ENCODE data around the gene TSPYL2. TPM values are rescaled to one million over a fixed set of nuclear protein-coding genes. Genes with fewer than 3 reads are reported as not detected.

Gene TSPYL2
- total RNA-seq, 4 donors from 2014 or later: 15.7 to 41.6 (median 23.1) TPM

- TF ChIP-seq POLR2AphosphoS5 (IDR thresholded peaks at IDR 0.05) (peak in 1 of 3 donors; percentile 12), POLR2A (IDR thresholded peaks at IDR 0.05) (no peak), EP300 (IDR thresholded peaks at IDR 0.05; ENCODE audit: low read depth) (peak; percentile 49), CTCF (IDR thresholded peaks at IDR 0.05) (no peak)
- Histone ChIP-seq H3K36me3 (no peaks in the 10 kb centered on the region), H3K4me1 (peaks cover 0 to 20% (median 5%) of the 10 kb centered on the region in 4 donors), H3K9me3 (no peaks in the 10 kb centered on the region), H3K4me3 (peak overlapping the region in 1 of 4 donors; percentile 16), H3K27me3 (no peaks in the 10 kb centered on the region), H3K27ac (peak overlapping the region; percentile 72 to 89 (median 80))
- peak; percentile 48 for DNase-seq
- 33 to 58% methylated on average over 1 to 6 of the region's 6 CpGs for WGBS, 2 donors (ENCODE audit: low coverage in 1 of 2)
- intact Hi-C loops (cut with DNase I; ENCODE audit: low total_unique reads): no loop called here
- in situ Hi-C loops (cut with MboI; ENCODE audit: low pct_ligation_motif_present in 1 of 4, low pct_unique_long_range_greater_than_20kb in 1 of 4, low sequenced_read_pairs in 3 of 4): no loop called here
Measured at GRCh38 chrX:53086464-53086863, 4.3 kb downstream of the TSPYL2 start.

- DNase-seq: no peak
- WGBS, 2 donors (ENCODE audit: low coverage in 1 of 2): 64% methylated on average over 3 of the region's 3 CpGs; no CpG with 5 or more reads in 1 of the 2 donors
- Histone ChIP-seq H3K4me3 (peak overlapping the region in 1 of 4 donors; percentile 16), H3K27ac (peak overlapping the region; percentile 72 to 89 (median 80)), H3K36me3 (no peaks in the 10 kb centered on the region), H3K27me3 (no peaks in the 10 kb centered on the region), H3K9me3 (no peaks in the 10 kb centered on the region), H3K4me1 (peaks cover 0 to 20% (median 5%) of the 10 kb centered on the region in 4 donors)
- intact Hi-C loops (cut with DNase I; ENCODE audit: low total_unique reads) (no loop called here), in situ Hi-C loops (cut with MboI; ENCODE audit: low pct_ligation_motif_present in 1 of 4, low pct_unique_long_range_greater_than_20kb in 1 of 4, low sequenced_read_pairs in 3 of 4) (no loop called here)
- TF ChIP-seq POLR2AphosphoS5 (IDR thresholded peaks at IDR 0.05) (no peak), POLR2A (IDR thresholded peaks at IDR 0.05) (no peak), CTCF (IDR thresholded peaks at IDR 0.05) (no peak), EP300 (IDR thresholded peaks at IDR 0.05; ENCODE audit: low read depth) (no peak)
Measured at GRCh38 chrX:53087388-53087831, 5.2 kb downstream of the TSPYL2 start.

- peak; percentile 19 for TF ChIP-seq POLR2A (IDR thresholded peaks at IDR 0.05)
- TF ChIP-seq POLR2AphosphoS5 (IDR thresholded peaks at IDR 0.05): peak in 2 of 3 donors; percentile 35 to 58
- no peak for TF ChIP-seq CTCF (IDR thresholded peaks at IDR 0.05)
- TF ChIP-seq EP300 (IDR thresholded peaks at IDR 0.05; ENCODE audit: low read depth): no peak
- in situ Hi-C loops (cut with MboI; ENCODE audit: low pct_ligation_motif_present in 1 of 4, low pct_unique_long_range_greater_than_20kb in 1 of 4, low sequenced_read_pairs in 3 of 4) (no loop called here), intact Hi-C loops (cut with DNase I; ENCODE audit: low total_unique reads) (no loop called here)
- H3K4me3 ChIP-seq: peak overlapping the region in 3 of 4 donors; percentile 27 to 49 (median 29)
- no peaks in the 10 kb centered on the region for H3K27me3 ChIP-seq
- peaks cover 3 to 20% (median 6%) of the 10 kb centered on the region in 4 donors for H3K4me1 ChIP-seq
- H3K27ac ChIP-seq: peak overlapping the region; percentile 72 to 89 (median 80)
- H3K36me3 ChIP-seq: no peaks in the 10 kb centered on the region
- 57% methylated on average over 51 of the region's 51 CpGs; no CpG with 5 or more reads in 1 of the 2 donors for WGBS, 2 donors (ENCODE audit: low coverage in 1 of 2)
- no peaks in the 10 kb centered on the region for H3K9me3 ChIP-seq
- DNase-seq: peak; percentile 84
Measured at GRCh38 chrX:53088136-53088974, 6.2 kb downstream of the TSPYL2 start.

GRCh38 chrX:53089224-53089842, 7.2 kb downstream of the TSPYL2 start:
- peaks cover 3 to 20% (median 7%) of the 10 kb centered on the region in 4 donors for H3K4me1 ChIP-seq
- intact Hi-C loops (cut with DNase I; ENCODE audit: low total_unique reads) (no loop called here), in situ Hi-C loops (cut with MboI; ENCODE audit: low pct_ligation_motif_present in 1 of 4, low pct_unique_long_range_greater_than_20kb in 1 of 4, low sequenced_read_pairs in 3 of 4) (no loop called here)
- peak; percentile 65 for DNase-seq
- no peaks in the 10 kb centered on the region for H3K9me3 ChIP-seq
- no peaks in the 10 kb centered on the region for H3K36me3 ChIP-seq
- peak overlapping the region in 3 of 4 donors; percentile 27 to 49 (median 29) for H3K4me3 ChIP-seq
- WGBS, 2 donors (ENCODE audit: low coverage in 1 of 2): 0 to 15% methylated on average over 2 to 11 of the region's 11 CpGs
- H3K27ac ChIP-seq: peak overlapping the region; percentile 72 to 89 (median 80)
- no peaks in the 10 kb centered on the region for H3K27me3 ChIP-seq
- TF ChIP-seq POLR2AphosphoS5 (IDR thresholded peaks at IDR 0.05) (peak in 2 of 3 donors; percentile 16 to 37), EP300 (IDR thresholded peaks at IDR 0.05; ENCODE audit: low read depth) (no peak), CTCF (IDR thresholded peaks at IDR 0.05) (peak; percentile 68 to 82 (median 78)), POLR2A (IDR thresholded peaks at IDR 0.05) (no peak)

Data from transverse colon (tissue), 4 donors.